ENCODE data around the gene KANSL1L.

- TF ChIP-seq EZH2 (IDR thresholded peaks at IDR 0.05; ENCODE audit: insufficient read depth, poor library complexity, severe bottlenecking) = no peak
- no peak for TF ChIP-seq EZH2phosphoT487 (IDR thresholded peaks at IDR 0.05; ENCODE audit: insufficient read depth, low read depth)
Measured at GRCh38 chr2:210170196-210170445, 1.1 kb downstream of the KANSL1L start.

All from GM23248 (cell line).